Measurements from ENCODE around the gene CCDC148. TPM values are rescaled to one million over a fixed set of nuclear protein-coding genes. Genes with fewer than 3 reads are reported as not detected.

Gene CCDC148
- 0.42 TPM for total RNA-seq

DNA sequence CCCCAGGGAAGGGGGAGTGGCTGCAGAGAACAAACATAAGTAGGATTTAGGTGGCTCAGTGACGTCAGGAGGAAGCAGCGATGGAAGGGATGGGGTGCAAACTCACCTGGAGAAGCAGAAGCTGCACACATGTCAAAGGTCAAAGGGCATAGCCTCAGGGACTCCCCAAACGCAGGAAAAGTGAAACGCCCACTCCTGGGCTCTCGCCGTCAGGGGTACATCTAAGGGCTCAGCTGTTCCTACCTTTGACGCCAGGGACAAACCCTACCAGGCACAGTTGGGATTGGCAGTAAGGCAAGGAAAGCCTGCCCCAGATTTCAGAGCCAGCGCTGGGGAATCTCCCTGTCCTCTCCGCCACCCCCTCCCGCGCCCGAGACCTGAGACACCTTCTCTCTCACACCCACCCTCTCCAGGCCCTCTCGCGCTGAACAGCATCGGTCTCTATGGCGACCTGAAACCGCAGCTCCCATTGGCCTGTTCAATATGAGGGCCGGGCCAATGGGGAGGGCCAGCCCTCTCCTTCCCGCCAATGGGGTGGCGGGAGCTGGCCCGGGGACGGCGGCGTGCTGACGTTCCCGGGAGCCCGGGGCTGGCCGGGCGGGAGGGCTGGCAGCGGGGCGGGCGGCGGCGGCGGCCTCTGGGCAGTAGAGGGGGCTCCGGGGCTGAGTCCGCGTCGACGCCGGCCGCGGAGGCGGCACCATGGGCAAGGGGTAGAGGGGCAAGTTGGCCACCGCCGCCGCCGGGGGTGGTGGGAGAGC is at the start of gene CCDC148, which contains the start of gene PKP4:
Gene CCDC148, minus strand, starts transcription at position 445 of the 758 bp plus-strand sequence. Its CDS starts 314 bp downstream, at position 131.
Gene PKP4, plus strand, starts transcription at position 644 of the 758 bp plus-strand sequence. CDS start 76,233 bp downstream, outside the sequence.
- H3K4me1 ChIP-seq (ENCODE audit: insufficient read depth, low read length), result peaks cover 19% of the 10 kb centered on the region
- H3K4me3 ChIP-seq (ENCODE audit: low read length), result peak within 1 kb of the TSS; percentile 65
- H3K9me3 ChIP-seq (ENCODE audit: low read depth, low read length), result no peaks in the 10 kb centered on the region
- peaks cover 6% of the 10 kb centered on the region for H3K27me3 ChIP-seq (ENCODE audit: insufficient read depth, low read length)

DNA sequence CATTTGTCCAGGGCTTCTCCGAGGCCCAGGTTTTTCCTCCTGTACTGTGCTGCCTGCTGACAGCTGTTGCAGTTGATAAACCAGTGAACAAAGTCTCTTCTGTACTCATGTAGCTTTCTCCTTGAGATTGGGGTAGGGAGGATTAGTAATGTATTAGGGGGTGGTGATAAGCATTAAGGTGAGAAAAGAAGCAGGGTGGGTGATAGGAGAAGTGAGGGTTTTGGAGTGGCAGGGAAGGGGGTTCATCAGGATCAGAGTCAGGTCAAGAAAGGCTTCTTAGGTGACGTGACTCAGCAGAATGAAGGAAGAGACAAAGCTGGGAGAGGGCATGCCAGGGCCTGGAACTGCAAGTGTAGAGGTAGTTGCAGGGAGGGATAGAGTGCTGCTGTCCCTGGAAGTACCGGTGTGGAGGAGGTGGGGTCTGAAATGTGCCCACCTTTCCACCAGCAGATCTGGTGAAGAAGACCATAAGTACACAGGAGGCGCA is 48.9 kb upstream of the CCDC148 start:
- H3K27me3 ChIP-seq (ENCODE audit: insufficient read depth, low read length), result no peaks in the 10 kb centered on the region
- H3K4me1 ChIP-seq (ENCODE audit: insufficient read depth, low read length), result no peaks in the 10 kb centered on the region

DNA sequence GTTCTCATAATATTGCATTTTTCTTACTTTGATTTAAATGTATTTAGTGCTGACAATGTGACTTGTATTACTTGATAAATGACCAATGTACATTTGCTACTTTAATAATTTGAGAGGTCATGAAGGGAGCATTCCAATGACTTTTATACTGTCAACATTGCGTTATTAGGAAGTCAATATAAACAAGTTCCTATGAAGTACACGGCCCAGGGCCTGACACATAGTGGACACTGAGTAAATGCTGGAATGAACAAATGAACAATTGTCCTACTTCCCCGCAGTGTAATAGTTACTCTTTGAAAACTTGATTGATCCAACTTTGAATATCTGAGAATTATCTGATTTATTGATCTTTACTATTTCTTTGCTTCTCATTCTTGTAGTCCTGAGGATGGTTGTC is 47.5 kb upstream of the CCDC148 start:
- H3K27me3 ChIP-seq (ENCODE audit: insufficient read depth, low read length), result no peaks in the 10 kb centered on the region
- no peaks in the 10 kb centered on the region for H3K4me1 ChIP-seq (ENCODE audit: insufficient read depth, low read length)
- H3K9me3 ChIP-seq (ENCODE audit: low read depth, low read length), result no peaks in the 10 kb centered on the region
- no peak overlapping the region for H3K4me3 ChIP-seq (ENCODE audit: low read length)

More for the DNA sequence above, 48.9 kb upstream of the CCDC148 start:
- Histone ChIP-seq H3K9me3 (ENCODE audit: low read depth, low read length) (no peaks in the 10 kb centered on the region), H3K4me3 (ENCODE audit: low read length) (no peak overlapping the region)

DNA sequence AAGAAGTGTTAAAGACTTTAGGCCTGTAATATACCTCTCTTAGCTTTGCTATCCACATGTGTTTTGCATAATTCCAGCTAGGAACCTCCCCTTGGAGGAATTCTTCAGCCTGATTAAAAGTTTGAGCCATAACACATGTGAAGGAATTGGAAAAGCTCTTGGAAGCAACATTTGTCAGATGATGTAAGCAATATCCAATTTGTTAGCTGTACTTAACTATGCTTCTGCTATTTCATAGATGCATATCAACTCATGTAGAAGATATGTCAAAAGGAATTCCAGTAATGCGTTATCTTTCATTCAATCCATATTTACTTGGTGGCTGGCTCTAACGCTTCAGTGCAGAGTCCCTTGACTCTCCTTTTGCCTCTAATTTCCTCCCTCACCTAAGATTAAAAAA is 46.4 kb upstream of the CCDC148 start:
- no peaks in the 10 kb centered on the region for H3K9me3 ChIP-seq (ENCODE audit: low read depth, low read length)
- H3K27me3 ChIP-seq (ENCODE audit: insufficient read depth, low read length), result no peaks in the 10 kb centered on the region
- H3K4me1 ChIP-seq (ENCODE audit: insufficient read depth, low read length), result no peaks in the 10 kb centered on the region
- H3K4me3 ChIP-seq (ENCODE audit: low read length), result no peak overlapping the region

DNA sequence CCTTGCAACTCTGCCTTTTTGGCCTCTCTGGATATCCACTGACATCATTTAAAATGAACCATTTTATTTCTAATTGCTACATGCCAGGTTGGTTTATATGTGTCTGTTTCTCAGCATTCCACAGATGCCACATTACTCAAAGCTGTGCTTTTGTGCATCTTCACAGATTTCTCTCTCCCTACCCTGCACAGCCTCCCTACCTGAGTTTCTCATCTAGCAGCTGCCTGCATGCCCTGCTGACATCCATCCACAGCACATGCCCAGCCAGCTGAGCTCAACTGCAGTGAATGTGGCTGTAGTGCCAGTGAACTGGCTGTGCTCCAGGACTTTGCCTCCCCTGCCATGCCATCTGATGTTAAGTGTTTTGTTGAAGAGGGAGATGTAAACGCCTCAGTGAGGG is 44.7 kb upstream of the CCDC148 start:
- no peaks in the 10 kb centered on the region for H3K4me1 ChIP-seq (ENCODE audit: insufficient read depth, low read length)
- H3K27me3 ChIP-seq (ENCODE audit: insufficient read depth, low read length), result no peaks in the 10 kb centered on the region
- no peaks in the 10 kb centered on the region for H3K9me3 ChIP-seq (ENCODE audit: low read depth, low read length)
- no peak overlapping the region for H3K4me3 ChIP-seq (ENCODE audit: low read length)

DNA sequence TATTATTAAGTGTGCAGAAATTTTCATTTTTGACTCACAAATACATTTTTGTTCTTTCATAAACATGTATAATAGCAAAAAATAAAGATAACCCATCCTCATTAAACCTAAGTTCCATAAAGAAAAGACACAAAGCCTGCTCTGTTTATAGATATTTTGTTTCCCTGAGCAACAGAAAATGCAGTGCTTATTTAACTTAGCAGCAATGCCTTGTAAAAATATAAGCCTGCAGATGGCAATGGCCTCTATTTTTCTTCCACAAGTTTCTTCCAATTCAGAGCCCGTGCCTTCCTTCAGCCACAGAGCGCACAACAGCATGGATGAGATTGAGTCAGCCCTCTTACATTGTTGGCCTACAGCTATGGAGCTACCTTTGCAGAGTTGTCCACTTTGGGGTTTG is 43.8 kb upstream of the CCDC148 start:
- H3K9me3 ChIP-seq (ENCODE audit: low read depth, low read length), result no peaks in the 10 kb centered on the region
- H3K4me1 ChIP-seq (ENCODE audit: insufficient read depth, low read length), result no peaks in the 10 kb centered on the region
- H3K4me3 ChIP-seq (ENCODE audit: low read length), result no peak overlapping the region
- H3K27me3 ChIP-seq (ENCODE audit: insufficient read depth, low read length), result no peaks in the 10 kb centered on the region

DNA sequence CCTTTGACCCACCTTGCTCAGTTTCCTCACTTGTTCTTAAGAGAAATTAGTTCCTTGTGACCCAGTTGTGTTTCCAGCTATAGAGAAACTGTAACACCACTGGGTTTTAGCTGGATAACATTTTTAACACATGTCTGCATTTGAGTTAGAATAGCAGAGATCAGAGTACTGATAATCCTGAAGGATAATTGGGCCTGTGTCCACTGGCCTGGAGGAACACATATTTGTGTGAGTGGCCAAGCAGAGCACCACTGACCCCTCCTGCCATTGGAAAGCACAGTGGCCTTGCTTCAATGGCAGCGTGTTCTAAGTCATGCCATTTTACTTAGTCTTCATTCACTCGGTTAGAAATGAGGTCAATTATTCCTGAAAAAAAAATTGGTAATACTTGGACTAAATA is 42.8 kb upstream of the CCDC148 start:
- no peak overlapping the region for H3K4me3 ChIP-seq (ENCODE audit: low read length)

DNA sequence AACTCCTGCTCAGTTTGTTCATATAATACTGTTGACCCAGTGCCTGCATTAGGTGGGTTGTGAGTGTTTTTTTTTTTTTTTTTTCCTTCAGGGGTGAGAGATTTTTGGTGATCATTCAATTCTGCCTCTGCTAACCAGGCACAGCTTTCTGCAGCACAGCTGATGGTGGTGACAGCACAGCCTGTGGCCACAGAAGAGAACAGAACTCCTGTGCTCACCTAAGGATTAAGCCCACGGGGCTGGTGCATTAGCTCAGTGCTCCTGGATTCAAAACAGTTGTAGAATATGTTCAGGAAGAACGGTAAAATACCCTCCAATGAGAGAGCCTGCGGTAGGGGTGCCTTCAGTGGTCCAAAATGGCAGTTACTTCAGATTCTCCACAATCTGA is 42.2 kb upstream of the CCDC148 start:
- Histone ChIP-seq H3K9me3 (ENCODE audit: low read depth, low read length) (no peaks in the 10 kb centered on the region), H3K4me3 (ENCODE audit: low read length) (no peak overlapping the region), H3K27me3 (ENCODE audit: insufficient read depth, low read length) (no peaks in the 10 kb centered on the region), H3K4me1 (ENCODE audit: insufficient read depth, low read length) (no peaks in the 10 kb centered on the region)

More for the DNA sequence above, 42.8 kb upstream of the CCDC148 start:
- H3K27me3 ChIP-seq (ENCODE audit: insufficient read depth, low read length), result no peaks in the 10 kb centered on the region
- no peaks in the 10 kb centered on the region for H3K4me1 ChIP-seq (ENCODE audit: insufficient read depth, low read length)
- no peaks in the 10 kb centered on the region for H3K9me3 ChIP-seq (ENCODE audit: low read depth, low read length)

DNA sequence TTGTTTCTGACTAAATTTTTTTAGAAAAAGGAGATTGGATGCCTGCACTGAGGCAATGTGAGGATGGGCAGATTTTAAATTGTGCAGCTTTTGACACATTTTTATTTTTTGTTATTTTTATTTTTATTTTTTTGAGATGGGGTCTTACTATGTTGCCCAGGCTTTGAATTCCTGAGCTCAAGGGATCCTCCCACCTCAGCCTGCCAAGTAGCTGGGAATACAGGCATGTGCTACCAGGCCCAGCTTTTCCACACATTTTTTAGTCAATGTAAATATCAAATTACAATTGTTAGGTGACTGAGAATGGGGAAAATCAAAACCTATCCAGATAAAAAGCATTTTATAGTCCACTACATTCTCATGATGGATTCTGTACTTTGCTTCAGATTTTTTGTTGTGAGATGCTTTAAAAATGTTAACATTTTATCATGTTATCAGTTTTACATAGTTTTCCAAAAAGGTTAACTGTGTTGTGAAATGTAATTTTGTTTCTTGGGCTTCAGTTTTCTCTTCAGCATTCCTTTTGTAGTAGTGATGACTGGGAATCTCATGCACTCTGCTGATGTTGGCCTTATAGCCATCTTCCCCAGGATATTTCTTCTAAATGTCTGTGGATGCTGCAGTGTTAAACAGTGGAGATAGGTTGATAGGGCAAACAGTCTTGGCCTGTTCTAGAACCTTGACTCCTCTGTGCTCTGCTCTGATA is 41.6 kb upstream of the CCDC148 start:
- Histone ChIP-seq H3K4me1 (ENCODE audit: insufficient read depth, low read length) (no peaks in the 10 kb centered on the region), H3K4me3 (ENCODE audit: low read length) (no peak overlapping the region), H3K27me3 (ENCODE audit: insufficient read depth, low read length) (no peaks in the 10 kb centered on the region), H3K9me3 (ENCODE audit: low read depth, low read length) (no peaks in the 10 kb centered on the region)

DNA sequence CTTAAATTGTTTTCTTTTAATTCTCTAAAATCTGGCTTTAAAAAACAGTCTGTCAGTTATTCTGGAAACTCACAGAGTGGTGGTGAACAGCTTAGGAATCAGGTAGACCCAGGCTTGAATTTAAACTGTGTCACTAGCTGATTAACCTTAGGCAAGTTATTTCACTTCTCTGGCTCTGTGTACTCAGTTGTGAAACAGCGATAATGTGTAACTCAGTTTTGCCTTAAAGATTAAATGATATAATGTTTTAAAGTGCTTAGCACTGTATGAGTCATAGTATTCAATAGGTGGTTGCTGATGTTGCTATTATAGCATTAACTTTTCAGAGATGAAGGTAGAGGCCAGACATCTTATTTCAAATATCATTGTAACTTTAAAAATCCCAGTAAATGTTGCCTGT is 40.9 kb upstream of the CCDC148 start:
- no peak overlapping the region for H3K4me3 ChIP-seq (ENCODE audit: low read length)
- H3K9me3 ChIP-seq (ENCODE audit: low read depth, low read length), result no peaks in the 10 kb centered on the region
- H3K27me3 ChIP-seq (ENCODE audit: insufficient read depth, low read length), result no peaks in the 10 kb centered on the region
- H3K4me1 ChIP-seq (ENCODE audit: insufficient read depth, low read length), result no peaks in the 10 kb centered on the region

DNA sequence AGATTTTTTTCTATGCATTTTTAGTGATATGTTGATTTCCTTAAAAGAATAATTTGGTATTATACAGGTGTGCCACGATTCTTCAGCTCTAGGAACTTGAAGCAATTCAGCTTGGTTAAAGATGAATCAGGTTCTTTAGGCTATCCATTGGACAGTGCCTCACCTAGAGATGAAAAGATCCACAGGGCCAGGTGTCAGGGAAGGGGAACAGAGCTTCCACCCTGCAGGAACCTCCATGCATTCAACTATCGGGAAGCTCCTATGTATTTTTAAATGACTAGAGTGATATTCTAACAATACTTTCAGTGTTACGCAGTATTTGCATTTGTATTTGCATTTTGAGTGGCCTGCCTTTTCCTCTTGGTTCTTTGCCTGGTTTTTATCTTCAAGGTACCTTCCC is 40.4 kb upstream of the CCDC148 start:
- Histone ChIP-seq H3K4me3 (ENCODE audit: low read length) (no peak overlapping the region), H3K9me3 (ENCODE audit: low read depth, low read length) (no peaks in the 10 kb centered on the region), H3K4me1 (ENCODE audit: insufficient read depth, low read length) (no peaks in the 10 kb centered on the region), H3K27me3 (ENCODE audit: insufficient read depth, low read length) (no peaks in the 10 kb centered on the region)

DNA sequence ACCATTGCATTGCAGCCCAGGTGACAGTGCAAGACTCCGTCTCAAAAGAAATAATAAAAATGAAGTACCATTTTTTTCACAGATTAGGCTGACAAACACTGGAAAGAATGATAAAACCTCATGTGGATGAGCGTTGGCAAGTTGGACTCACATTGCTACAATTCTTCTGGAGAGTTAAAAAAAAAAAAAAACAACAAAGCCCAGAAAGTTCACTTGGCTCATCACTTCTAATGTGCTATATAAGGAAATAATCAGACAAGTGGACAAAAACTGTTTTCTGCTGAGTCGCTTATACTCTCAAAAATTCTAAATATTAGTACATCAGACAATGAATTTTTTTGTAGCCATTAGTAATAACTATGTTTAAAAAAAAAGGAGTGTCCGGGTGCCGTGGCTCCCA is 38.6 kb upstream of the CCDC148 start:
- Histone ChIP-seq H3K4me3 (ENCODE audit: low read length) (no peak overlapping the region), H3K4me1 (ENCODE audit: insufficient read depth, low read length) (no peaks in the 10 kb centered on the region), H3K27me3 (ENCODE audit: insufficient read depth, low read length) (no peaks in the 10 kb centered on the region), H3K9me3 (ENCODE audit: low read depth, low read length) (no peaks in the 10 kb centered on the region)

DNA sequence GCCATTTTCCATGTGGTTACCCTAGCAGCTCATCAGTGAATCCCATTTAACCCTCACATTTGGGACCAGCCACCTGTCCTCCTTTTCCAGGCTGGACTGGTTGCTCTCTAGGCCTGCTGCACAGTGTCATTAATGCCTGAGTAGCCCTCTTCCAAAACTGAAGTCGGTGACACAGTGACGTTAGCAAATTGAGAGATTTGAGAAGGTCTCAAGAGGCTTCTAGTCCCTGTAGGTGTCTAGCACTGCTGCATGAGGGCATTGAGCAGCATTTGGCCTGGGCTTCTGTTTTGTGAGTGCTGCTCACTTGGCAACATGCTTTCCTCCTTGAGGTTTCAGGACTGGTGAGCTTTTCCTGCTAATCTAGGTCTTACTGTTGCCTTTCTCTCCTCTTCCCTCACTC is 36.9 kb upstream of the CCDC148 start:
- H3K9me3 ChIP-seq (ENCODE audit: low read depth, low read length), result no peaks in the 10 kb centered on the region
- H3K4me1 ChIP-seq (ENCODE audit: insufficient read depth, low read length), result no peaks in the 10 kb centered on the region
- no peaks in the 10 kb centered on the region for H3K27me3 ChIP-seq (ENCODE audit: insufficient read depth, low read length)
- no peak overlapping the region for H3K4me3 ChIP-seq (ENCODE audit: low read length)

DNA sequence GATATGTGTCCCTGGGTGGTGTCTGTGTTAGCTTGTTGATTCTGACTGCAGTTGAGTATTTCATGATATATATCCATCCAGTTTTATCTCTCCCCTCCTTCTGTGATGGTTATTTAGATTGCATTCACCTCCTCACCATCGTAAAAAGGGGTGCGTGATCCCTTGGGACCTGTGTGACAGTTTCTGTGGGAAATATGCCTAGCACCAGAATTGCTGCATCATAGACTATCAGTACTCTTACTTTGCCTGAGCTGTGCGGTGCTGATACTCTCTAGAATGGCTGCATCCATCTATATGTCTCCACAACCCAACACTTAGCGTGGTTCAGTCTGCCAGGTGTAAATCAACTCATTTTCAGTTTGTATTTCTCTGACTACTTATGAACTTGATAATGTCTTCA is 34.5 kb upstream of the CCDC148 start:
- Histone ChIP-seq H3K4me1 (ENCODE audit: insufficient read depth, low read length) (no peaks in the 10 kb centered on the region), H3K9me3 (ENCODE audit: low read depth, low read length) (no peaks in the 10 kb centered on the region), H3K27me3 (ENCODE audit: insufficient read depth, low read length) (no peaks in the 10 kb centered on the region), H3K4me3 (ENCODE audit: low read length) (no peak overlapping the region)

DNA sequence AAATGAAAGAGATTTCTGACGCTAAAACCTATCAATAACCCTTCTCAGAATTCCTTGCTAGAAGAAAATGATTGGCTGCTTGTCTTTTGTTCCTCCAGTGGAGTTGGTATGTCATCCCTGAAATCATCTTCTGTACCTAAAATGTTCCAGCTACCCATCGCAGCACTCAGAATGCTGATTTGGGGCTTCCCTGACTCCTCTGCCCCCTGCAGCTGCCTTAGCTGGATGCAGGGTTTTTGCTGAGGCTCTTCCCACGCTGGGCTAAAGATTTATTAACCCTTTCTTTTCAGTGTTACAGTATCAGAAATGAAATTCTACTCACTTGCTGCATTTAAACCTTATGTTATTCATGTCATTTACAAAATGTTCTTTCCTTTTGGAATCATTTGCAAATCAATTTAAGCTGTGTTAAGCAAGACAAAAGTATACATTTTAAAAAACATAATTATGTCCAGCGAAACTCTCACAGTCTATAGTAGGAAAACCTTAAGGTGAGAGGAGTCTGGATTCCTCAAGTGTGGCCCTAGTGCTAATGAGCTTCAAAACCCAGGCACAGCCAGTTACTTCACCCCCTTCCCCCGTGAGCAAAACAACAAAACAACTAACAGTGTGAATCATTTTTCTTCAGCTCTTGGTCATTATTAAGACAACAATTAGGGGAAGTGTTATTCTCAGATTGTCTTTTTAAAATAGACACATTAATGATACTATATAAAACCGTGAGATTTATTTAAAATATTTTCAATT is 33.0 kb upstream of the CCDC148 start:
- no peaks in the 10 kb centered on the region for H3K9me3 ChIP-seq (ENCODE audit: low read depth, low read length)
- H3K4me1 ChIP-seq (ENCODE audit: insufficient read depth, low read length), result no peaks in the 10 kb centered on the region
- H3K4me3 ChIP-seq (ENCODE audit: low read length), result no peak overlapping the region
- H3K27me3 ChIP-seq (ENCODE audit: insufficient read depth, low read length), result no peaks in the 10 kb centered on the region

Data from mononuclear cell (primary cell).